Measurements from ENCODE around the gene SNX21.
"Not testable (repeated sequence)": the region's sequence is repeated elsewhere in the genome, so short reads cannot be mapped to it uniquely, and the experiment has no call there.

Gene SNX21, protein sequence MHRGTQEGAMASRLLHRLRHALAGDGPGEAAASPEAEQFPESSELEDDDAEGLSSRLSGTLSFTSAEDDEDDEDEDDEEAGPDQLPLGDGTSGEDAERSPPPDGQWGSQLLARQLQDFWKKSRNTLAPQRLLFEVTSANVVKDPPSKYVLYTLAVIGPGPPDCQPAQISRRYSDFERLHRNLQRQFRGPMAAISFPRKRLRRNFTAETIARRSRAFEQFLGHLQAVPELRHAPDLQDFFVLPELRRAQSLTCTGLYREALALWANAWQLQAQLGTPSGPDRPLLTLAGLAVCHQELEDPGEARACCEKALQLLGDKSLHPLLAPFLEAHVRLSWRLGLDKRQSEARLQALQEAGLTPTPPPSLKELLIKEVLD
- 1.2 to 2.8 reads per million in 2 donors for total RNA-seq

DNA sequence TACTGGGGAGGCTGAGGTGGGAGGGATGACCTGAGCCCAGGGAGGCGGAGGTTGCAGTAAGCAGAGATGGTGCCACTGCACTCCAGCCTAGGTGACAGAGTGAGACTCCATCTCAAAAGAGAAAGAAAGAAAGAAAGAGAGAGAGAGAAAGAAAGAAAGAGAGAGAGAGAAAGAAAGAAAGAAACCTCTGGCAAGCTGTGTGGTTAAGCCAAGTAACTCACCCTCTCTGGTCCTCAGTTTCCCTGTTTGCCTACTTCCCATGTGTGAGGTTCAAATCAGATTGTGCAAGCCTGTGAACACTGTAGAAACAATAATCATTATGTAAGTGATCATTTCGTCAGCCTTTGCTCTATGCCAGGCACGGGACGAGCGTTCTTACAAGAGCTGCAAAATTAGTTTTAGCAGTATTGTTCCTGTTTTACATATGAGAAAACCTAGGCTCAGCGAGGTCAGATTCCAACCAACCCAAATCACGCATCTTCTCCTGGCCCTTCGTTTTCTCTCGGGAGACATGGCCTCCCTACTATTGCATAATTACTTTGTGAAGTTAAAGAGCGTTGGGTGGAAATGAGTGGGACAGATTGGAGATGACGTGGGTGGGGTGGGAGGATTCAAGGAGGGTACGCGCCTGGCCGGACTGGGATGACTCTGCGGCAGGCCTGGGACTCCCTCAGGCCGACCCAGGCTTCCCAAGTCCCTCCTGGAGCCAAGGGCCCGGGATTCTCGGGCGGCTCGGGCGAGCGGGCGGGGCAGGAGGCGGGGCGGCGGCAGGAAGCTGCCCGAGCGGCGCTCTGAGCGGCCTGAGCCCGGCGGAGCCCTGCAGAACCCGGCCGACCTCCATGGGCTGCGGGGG lies at the start of gene SNX21:
TSS of gene SNX21 (plus strand) at position 770 of the 853 bp plus-strand sequence. CDS start 121 bp downstream, outside the sequence.
- DNase-seq = peak in 1 of 5 experiments; percentile 40

DNA sequence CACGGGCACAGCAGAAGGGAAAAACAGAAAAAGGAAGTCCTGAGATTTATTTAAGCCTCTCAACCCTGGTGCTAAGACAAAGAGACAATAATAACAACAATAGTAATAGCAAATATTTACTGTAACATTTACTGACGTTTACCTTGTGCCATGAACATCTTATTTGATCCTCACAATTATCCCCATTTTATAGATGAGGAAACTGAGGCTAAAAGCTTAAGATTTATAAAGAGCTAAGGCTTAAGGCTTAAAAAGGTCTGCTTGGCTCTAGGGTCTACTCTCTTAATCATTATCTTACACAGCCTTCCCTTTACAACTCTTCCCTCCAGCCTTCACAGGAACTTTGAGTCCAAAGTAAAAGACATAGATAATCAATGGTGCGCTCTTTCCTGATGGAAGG lies 45.2 kb upstream of the SNX21 start:
- DNase-seq = no peak

DNA sequence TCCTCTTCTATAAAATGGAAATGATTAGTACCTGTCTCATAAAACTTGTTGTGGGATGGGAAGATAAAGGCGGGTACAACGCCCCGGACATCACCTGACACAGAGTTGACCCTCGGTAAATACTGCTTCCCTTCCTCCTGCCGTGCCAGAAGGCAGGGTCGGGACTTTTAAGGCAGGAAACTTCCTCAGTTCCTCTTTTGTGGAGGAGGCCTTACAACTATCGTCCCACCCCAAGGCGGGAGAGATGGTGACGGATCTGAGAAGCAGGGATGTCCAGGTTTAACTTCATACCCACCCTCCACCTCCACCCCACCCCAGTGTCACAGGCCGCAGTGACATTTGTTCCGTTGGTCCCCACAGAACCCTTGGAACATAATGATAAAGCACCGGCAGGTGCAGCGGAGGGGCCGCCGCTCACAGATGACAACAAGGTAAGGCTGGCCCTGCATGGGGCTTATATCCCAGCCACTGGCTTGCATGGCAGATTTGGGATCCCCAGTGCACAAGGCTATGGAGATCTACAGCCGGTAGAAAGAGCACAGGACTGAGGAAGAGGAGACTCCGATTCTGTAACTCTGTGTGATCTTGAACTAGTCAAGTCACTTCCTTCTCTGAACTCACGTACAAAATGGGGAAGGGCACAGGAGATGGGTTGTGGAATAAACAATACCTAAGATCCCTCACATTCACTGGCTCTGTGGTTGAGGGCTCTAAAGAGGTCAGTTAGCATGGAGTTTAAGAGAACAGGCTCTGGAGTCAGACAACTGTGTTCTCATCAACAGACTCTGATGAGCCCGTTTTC lies 41.1 kb upstream of the SNX21 start:
- peak in 2 of 5 experiments; percentile 2 to 6 for DNase-seq

- no peak for DNase-seq
Measured at GRCh38 chr20:45796337-45797065, 37.1 kb upstream of the SNX21 start.

DNA sequence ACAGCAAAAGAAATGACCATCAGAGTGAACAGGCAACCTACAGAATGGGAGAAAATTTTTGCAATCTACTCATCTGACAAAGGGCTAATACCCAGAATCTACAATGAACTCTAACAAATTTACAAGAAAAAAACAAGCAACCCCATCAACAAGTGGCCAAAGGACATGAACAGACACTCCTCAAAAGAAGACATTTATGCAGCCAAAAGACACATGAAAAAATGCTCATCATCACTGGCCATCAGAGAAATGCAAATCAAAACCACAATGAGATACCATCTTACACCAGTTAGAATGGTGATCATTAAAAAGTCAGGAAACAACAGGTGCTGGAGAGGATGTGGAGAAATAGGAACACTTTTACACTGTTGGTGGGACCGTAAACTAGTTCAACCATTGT lies 36.1 kb upstream of the SNX21 start:
- DNase-seq = not testable (repeated sequence)

- DNase-seq = not testable (repeated sequence)
Measured at GRCh38 chr20:45797955-45798354, 35.6 kb upstream of the SNX21 start.

DNA sequence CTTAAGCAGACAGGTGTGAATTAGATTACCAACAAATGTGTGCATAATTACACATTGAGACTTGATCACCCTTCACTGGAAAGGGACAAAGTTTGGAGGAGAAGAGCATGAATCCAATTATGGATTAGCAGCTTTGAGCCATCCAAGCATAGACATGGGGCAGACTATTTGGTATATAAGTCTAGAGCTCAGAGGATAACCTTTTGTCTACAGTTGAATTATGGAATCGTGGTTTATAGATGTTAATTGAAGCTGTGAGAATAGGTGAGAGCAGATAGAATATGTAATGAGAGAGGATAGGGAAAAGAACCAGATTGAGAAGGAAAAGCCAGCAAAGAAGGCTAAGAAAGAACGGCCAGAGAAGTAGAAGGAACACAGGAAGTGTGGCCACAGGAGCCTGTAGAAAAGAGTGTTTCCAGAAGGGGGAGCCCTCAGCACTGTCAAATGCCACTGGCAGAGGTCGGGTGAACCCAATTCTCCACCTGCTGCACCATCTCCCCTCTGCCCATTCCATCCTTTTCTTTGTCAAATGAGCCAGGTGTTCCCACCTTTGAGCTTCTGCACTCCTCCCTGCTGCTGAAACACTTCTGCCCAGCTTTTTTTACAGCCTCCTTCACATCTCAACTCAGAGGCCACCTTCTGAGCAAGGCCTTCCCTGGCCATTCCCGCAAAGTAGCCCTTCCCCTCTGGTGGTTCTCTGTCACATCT lies 34.5 kb upstream of the SNX21 start:
- DNase-seq = peak in 4 of 5 experiments; percentile 28 to 68 (median 40)

GRCh38 chr20:45801851-45802250 lies 31.7 kb upstream of the SNX21 start:
- no peak for DNase-seq

DNA sequence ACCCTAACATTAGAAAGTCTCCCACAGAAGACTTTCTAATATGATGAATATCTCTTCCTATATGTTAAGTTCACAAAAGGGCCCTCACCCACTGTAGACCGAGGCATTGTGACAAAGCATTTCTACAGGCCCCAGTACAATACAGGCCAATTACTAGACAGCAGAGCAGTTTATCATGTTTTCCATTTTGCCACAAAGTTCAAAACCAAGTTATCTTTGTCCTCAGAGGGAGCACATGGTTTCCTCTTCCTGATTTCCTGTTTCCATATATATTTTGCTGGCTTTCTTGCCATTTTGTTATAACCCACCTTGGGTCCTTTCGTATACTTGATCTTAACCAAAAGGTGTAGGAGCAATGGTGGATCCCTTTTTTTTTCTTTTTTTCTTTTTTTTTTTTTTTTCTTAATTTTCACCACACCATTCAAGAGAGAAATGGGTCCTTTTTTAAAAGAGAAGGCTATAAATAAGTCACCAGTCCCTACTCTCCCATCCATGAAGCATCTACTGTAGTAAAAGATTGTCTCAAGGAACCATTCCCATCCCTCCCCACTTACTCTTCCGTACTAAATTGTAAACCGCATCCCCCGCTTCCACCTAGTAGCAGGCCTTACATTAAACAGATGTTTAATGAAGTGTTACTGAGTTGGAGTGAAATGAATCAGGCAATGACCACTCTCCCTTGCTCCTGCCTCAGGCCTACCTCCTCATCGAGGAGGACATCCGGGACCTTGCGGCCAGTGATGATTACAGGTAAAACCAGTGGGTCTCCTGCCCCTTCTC lies 23.2 kb upstream of the SNX21 start:
- no peak for DNase-seq

- peak; percentile 82 to 99 (median 91) for DNase-seq
Measured at GRCh38 chr20:45812157-45813005, 21.2 kb upstream of the SNX21 start, which contains the start of gene UBE2C. UBE2C (plus strand) TSS chr20:45812644; CDS start chr20:45812696, 52 bp downstream.

DNA sequence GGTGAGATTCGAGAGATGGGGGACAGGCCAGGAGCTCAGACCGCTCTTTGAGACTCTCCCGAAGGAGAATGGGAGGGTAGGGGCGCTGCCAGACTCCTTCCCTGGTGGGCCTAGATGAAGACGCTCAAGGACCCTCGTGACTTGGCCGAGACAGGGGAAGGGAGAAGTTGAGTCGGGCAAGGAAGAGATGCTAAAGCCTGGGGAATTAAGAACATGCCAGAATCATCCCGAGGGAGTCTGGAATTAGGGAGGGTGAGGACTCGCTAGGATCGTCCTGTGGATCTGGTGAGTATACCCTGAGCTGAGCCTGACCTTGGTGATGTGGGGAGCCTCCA lies 20.6 kb upstream of the SNX21 start:
- DNase-seq = no peak

GRCh38 chr20:45813489-45813888 lies 20.1 kb upstream of the SNX21 start:
- DNase-seq = no peak

DNA sequence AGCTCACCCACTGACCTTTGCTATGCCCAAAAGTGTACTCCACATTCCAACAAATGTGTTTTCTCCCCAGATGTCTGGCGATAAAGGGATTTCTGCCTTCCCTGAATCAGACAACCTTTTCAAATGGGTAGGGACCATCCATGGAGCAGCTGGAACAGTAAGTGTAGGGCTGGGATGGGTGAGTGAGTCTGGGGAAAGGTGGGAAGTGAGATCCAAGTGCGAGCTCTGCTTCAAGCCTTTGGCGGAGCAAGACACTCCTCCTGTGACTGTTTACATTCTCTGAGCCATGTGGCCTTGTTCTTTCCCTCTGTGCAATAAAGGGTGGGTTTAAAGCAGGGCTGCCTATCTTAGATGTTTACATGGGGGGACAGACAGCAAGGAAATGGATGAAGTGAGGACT lies 19.3 kb upstream of the SNX21 start:
- no peak for DNase-seq

GRCh38 chr20:45816951-45817350 lies 16.6 kb upstream of the SNX21 start:
- no peak for DNase-seq

DNA sequence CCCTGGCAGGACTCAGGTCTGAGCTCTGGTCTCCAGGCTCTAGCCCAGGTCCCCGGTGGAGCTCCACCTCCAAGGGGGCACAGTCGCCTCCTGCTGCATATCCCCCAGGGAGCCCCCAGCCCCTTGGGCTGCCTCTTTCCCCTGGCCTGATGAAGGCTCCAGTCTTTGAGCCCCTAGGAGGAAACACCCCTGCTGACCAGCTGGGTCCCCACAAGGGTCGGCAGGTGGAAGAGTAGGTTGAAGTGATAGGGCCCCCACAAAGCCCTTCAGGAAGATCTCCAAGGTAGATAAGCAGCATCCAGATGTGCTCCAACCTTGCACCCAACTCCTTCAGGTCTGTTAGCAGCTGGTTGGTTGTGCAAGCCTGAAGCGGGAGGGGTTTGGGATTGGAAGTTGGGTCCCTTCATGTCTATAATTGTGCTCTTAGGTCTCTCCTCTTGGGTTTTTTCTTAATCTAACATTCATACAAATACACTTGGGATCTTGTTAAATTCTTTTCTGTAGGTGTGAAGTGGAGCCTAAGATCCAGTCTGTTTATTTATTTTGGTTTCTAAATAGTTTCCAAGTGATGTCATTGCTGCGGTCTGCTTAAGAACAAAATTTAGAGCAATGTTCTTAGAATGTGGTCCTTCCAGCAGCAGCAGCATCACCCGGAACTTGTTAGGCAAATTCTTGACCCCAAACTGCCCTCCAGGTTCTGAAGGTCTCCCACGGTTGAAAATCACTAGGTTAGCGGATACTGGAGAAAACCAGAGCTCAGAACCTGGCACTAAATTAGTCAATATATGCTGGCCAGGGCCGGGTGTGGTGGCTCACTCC lies 16.0 kb upstream of the SNX21 start:
- no peak for DNase-seq

DNA sequence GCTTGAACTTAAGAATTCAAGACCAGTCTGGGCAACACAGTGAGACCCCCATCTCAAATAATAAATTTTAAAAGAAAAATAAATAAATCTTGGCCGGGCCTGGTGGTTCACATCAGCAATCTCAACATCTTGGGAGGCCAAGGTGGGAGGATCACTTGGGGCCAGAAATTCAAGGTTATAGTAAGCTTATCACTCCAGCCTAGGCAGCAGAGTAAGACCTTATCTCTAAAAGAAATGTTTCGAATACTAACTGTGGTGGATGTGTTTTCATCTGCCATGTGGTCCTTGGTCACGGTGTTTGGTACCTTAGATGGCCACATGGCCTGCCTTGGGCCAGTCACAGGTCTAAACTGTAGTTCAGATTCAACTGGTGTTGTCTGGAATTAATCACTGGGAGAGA lies 15.4 kb upstream of the SNX21 start:
- no peak for DNase-seq

DNA sequence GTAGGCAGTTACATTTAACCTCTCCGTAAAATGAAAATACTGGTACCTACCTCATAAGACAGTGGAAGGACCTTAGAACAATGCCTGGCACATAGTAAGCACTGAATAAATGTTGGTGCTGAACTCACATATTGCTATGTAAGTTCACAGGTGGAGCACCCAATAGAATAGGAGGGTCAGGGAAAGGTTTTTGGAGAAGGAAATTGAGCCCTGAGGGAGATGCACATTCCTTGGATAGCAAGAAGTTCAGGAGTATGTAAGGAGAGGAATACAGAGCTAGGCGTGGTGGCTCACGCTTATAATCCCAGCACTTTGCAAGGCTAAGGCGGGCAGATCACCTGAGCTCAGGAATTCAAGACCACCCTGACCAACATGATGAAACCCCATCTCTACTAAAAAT lies 14.1 kb upstream of the SNX21 start:
- DNase-seq = no peak

- DNase-seq = no peak
Measured at GRCh38 chr20:45821947-45822346, 11.7 kb upstream of the SNX21 start.

DNA sequence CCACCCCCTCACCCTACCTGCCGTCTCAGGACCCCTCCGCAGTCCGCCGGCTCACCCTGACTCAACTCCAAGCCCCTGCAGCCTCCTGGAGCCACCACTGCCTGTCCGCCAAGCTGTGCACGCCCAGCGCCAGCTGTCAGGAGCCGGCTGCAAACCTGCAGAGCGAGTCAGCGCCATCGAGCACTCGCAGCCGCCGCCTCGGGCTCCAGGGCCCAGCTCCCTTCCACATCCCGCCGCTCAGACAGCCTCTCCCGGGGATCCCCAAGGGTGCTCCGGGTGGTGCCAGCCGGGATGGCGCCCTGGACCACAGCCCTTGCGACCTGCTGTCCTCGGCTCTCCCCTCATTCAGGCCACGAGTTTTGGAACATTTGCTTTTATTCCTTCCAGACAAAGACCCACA lies 10.7 kb upstream of the SNX21 start:
- DNase-seq = no peak
